Fibroblast of upper back skin (primary cell): Measurements from ENCODE around the gene MACROH2A2.
"Not testable (repeated sequence)": the region's sequence is repeated elsewhere in the genome, so short reads cannot be mapped to it uniquely, and the experiment has no call there.

Source experiments
- DNase-seq: peaks from one replicate; pipeline ENCODE4 v3.0.0-alpha.2; 2013

MACROH2A2 gene

DNA sequence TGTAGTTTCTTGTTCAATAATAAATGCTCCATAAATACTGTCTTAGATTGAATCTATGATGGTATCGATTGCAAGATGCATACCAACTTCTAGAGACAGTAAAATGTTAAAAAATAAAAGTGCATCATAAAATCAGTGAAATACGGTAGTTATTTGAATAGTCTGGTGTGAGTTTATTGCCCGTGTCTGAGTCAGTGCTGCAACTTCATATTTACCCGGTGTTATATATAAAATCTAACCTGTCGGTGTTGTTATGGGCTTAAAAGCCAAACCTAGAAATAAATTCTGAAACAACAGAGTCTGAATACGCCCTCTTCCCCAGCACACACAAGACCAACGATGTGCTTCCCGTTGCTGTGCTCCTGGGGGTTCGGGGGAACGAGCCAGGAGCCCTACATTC, 16.3 kb downstream of the MACROH2A2 start:
- no peak for DNase-seq

DNA sequence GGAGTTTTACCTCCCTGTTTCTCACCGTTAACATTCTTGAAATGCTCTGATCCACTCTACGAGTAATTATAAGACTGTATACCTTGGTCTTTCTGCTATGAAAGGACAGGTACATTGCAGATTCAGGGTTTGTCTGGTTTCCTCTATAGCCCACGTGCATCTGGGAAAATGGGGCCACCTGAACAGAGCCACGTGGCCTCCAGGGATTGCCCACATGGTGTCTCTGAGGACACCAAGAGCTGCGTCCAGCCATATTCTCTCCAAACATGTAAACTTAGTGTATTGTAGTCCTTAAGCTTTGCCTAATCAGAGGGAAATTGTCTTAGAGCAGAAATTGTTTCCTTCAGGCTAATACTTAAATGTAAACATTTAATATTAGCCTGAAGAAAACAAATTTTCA, 16.7 kb downstream of the MACROH2A2 start:
- DNase-seq = no peak

DNA sequence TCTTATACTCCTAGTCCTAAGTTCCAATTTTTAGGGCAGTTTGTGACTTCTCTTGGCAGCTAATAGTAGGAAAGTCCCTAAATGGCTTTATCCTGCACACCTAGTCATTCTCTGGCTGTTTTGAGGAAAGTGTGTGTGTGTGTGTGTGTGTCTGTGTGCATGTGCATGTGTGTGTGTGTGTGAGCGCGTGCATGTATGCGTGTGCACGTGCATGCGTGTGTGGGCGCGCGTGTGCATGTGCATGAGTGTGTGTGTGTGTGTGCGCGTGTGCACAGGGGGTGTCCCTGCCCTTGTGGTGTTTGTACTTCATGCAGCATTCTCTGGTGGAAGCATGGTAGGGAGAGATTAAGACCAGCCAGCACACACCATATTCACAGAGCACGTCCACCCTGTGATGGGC, 18.2 kb downstream of the MACROH2A2 start:
- no peak for DNase-seq

DNA sequence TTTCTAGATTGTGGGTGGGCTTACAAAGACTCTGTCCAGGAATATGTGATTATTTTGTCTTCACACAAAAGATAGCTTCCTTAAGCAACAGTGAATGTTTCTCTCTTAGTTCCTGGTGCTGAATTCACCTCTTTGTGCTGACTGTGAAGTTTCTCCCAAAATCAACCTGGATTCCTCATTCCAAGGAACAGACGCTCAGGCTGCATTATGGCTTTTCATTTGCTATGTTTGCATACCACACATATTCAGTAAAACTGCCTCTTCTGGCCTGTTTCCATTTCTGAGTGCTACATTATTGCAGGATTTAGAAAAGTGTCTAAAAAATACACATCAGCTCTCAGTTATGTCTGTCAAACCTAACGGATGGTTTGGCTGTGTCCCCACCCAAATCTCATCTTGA, 21.5 kb downstream of the MACROH2A2 start:
- peak; percentile 51 for DNase-seq

DNA sequence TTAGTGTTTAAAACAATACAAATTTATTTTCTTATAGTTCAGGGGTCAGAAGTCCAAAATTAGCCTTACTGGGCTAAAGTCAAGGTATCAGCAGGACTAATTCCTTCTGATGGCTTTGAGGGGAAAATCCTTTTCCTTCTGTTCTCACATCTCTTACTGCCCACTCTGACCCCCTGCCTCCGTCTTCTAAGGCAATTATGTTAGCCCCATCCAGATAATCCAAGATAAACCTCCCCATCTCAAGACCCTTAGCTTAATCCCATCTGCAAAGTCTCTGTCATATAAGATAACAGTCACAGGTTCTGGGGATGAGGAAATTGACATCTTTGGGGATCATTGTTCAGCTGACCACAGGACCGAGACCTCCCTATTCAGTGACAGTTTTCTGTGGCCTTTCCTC, 22.3 kb downstream of the MACROH2A2 start:
- no peak for DNase-seq

DNA sequence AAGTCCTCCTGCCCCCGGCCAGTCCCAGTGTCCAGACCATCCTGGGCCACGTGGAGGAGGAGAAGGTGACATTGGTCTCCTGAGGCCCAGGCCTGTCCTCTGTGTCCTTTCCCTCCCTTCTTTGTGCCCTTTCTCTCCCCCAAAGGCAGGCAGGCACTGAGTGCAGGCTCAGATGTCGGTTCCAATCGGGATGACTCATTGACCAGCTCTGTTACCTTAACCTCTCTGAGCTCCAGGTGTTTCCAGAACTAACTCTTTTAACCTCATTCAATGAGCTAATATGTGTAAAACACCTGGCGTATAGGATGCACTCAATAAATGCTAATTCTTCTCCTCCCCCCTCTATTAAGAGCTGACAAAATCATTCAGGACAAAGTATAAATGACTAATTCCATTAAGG, 25.7 kb downstream of the MACROH2A2 start:
- no peak for DNase-seq

DNA sequence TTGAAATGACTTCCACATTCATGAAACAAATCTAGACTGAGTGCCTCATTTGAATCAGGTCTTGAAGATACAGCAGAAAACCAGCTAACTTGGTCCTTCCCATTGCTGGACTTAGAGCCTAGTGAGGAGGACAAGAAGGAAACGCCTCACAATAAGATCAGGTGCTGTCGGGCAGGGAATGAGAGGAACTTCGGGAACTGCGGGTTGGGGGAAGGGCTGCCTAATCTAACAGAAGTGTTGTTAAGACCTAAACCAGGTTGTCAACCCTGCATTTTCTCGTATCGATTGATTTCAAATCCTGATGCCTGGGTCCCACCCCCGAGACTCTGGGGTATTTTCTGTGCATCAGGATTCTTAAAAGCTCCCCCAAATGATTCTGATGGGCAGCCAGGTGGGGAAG, 26.3 kb downstream of the MACROH2A2 start:
- no peak for DNase-seq

DNA sequence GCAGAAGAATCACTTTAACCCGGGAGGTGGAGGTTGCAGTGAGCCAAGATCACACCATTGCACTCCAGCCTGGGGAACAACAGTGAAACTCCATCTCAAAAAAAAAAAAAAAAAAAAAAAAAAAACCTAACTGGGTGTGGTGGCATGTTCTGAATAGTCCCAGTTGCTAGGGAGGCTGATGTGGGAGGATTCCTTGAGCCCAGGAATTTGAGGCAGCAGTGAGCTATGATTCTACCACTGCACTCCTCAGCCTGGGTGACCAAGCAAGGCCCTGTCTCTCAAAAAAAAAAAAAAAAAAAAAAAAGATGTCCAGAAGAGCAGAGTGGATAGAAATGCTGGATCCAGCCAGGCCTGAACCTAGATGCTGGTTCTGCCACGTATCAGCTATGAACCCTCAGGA, 28.1 kb downstream of the MACROH2A2 start:
- DNase-seq = not testable (repeated sequence)

DNA sequence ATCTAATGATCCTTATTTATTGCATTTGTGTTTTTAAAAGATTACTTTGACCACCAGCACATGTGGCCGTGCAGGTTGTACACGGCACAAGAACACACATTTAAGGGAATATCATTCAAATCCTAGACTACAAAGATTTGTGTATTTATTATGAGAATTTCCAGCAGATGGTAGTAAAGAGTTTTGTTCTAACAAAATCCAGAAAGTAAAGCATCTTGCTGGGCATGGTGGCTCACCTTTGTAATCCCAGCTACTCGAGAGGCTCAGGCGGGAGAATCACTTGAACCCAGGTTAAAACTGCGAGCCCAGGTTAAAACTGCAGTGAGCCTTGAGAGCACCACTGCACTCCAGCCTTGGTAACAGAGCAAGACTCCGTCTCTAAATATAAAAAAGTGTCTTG, 31.5 kb downstream of the MACROH2A2 start:
- DNase-seq = peak; percentile 3

DNA sequence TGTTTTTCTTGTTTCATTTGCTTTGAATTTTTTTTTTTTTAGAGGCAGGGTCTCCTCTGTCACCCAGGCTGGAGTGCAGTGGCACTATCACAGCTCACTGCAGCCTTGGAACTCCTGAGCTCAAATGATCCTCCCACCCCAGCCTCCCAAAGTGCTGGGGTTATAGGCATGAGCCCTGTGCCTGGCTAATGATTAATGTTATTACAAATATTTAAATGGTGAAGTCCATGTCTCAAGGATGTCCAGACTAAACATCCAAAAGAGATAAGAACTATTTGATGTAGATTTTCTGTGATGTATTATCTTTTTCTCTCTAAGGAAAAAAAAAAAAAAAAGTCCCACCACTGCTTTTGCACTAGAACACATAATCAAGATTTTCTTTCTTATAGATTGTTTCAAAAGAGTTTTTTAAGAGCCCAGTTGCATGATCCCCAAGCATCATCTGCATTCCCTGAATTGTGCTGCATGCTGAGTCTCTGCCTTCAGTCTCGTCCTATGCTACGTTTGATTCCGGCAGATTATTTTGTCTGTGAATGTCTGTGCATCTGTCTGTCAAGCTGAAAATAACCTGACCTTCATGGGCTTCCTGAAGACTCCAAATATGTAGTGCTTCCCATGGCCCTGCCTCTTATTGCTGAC, 33.4 kb downstream of the MACROH2A2 start:
- DNase-seq = no peak

DNA sequence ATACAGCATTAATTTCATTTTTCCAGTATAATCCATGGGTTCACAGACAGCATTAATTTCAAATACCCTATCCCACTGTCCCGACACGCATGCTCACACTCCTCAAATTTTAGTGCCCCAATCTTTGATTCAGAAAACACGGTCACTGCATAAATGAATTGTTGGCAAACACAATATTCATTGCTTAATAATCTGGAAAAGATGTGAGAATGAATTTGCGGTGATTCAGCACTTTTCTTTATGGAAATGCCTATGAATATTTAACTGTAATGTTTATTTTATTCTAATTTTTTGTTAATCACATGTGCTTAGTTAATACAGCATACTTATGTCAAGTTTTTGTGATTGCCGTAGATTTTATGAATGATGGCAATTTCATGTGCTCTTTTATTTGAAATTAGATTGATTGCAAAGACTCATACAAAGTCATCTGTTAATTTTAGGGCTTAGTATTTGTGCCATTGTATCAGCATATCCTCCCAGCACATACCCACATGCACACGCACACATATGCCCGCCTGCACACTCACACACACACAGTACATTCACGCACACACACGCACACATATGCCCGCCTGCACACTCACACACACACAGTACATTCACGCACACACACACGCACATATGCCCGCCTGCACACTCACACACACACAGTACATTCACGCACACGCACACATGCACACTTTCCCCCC, 35.1 kb downstream of the MACROH2A2 start:
- no peak for DNase-seq

DNA sequence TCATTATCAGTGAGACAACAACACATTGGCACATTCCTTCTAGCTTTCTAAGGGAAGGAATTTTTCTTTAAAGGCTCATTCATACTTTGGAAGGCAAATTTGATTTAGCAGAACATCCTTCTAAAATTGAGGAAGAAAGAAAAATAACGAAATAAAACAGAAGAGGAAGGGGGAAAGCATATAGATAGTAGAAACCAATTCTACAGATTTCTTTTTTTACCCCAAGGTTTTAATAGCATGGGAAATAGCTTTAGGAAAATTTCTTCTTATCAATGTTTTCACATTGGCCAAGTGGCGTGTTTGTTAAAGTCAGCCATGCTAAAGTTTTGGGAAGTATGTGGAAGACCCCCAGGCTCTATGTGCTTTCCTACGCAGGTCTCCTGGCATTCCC, 35.7 kb downstream of the MACROH2A2 start:
- no peak for DNase-seq

DNA sequence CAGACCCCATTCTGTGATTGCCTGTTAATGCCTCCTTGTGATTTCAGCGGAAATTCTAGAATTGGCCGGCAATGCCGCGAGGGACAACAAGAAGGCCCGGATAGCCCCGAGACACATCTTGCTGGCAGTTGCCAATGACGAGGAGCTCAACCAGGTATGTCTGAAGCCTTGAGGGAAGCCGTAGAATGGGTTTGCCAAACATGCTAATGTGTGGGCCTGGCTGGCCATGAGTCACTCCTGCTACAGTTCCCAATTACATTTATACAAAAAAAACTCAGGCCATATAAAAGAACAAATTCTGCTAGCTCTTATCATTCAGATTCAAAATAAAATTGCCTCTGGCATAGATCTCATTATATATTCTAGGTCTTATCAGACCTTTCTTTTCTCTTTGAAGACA, 37.4 kb downstream of the MACROH2A2 start:
- DNase-seq = no peak

DNA sequence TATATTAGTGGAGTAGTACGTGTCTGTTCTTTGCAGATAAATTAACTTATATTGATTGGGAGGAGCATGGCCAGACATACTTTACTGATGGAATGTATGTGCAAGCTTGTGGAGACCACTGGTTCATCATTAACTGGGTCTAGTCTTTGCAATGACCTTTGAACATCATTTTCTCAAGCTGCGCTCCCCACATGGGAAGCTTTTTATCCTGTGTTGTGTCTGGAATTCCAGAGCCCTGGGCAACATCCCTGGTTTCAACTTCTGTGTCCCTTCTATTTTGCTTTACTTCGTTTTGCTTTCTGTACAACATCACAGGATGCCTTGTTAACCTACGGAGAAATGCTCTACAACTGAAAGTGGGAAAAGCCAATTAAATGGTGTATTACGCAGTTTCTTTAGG, 38.3 kb downstream of the MACROH2A2 start:
- no peak for DNase-seq

DNA sequence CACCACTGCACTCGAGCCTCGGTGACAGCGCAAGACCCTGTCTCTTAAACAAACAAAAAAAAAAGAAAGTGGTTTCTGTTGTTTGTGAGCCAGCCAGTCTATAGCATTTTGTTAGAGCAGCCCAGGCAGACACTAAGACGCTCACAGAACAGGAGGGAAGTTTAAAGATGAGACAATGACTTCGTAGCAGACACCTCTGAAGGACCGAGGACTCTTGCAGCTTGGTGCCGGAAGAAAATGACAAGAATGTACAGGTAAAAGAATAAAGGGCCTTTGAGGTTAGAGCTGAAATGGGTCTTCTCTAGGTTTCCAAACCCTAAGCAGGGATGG, 39.7 kb downstream of the MACROH2A2 start:
- DNase-seq = no peak

DNA sequence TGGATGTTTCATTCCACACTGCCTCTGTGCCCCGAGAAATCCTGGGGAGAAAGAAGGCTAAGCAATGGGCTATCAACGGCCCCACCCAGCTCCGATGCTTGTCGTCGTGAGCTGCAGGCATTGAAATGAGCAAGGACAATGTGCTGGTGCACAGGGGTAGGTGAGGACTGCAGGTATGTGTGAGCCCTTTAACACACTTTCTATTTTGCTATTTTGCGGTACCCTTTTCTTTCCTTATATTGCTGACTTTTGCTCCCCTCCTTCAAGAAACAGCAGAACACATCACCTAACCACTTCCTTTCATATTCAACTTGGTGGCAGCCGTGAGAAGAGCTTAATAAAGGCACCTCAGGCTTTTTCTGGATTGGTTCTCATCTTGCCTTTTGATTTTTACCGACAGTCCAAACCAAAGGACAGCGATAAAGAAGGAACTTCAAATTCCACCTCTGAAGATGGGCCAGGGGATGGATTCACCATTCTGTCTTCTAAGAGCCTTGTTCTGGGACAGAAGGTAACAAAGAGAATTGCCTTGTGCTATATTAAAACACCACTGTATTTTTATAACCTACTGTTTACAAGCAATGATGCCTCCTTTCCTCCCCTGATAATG, 40.8 kb downstream of the MACROH2A2 start:
- no peak for DNase-seq

DNA sequence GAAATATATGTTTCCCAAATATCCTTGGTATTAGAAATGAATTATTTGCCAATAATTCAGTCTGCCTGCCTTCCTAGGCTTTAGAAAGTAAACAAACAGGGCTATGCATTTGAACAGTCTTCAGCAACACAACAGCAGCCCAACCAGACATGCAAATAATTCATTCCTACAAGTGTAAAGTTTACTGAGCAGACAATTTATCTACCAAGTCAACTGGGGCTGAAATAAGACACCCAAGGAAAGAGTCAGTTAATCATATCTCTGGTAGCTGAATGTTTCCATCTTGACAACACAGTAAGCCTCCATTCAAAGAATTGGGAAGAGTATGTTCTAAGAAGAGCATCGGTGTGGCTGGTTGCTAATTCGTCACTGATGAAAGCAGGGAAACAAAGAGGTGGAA, 41.6 kb downstream of the MACROH2A2 start:
- no peak for DNase-seq

DNA sequence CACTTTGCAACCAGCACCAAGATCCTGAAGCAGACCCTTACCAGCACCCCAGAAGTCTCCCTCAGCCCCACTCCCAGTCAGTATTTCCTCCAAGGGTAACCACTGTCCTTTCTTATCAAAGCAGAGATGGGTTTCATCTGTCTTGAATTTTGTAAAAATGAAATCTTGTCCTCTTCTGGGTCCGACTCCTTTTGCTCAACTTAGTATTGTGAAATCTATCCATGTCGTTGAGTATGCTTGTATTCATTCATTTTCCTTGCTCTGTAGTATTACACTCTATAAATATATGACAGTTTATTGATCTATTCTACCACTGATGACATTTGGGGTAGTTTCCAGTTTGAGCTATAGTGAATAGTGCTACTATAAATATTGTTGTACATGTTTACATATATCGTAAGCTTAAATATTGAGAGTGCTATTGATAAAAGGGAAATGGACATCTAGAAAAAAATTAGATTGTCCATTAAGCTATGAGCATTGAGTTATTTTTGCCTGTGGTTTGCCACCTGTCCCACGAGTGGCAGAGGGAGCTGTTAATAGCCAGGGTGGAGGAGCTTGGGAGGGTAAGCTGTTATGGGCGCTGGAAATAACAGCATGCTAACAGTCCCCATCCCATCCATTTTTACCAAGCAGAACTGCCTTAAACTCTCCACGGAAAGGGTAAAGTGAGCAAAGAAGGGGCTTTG, 43.5 kb downstream of the MACROH2A2 start:
- no peak for DNase-seq

DNA sequence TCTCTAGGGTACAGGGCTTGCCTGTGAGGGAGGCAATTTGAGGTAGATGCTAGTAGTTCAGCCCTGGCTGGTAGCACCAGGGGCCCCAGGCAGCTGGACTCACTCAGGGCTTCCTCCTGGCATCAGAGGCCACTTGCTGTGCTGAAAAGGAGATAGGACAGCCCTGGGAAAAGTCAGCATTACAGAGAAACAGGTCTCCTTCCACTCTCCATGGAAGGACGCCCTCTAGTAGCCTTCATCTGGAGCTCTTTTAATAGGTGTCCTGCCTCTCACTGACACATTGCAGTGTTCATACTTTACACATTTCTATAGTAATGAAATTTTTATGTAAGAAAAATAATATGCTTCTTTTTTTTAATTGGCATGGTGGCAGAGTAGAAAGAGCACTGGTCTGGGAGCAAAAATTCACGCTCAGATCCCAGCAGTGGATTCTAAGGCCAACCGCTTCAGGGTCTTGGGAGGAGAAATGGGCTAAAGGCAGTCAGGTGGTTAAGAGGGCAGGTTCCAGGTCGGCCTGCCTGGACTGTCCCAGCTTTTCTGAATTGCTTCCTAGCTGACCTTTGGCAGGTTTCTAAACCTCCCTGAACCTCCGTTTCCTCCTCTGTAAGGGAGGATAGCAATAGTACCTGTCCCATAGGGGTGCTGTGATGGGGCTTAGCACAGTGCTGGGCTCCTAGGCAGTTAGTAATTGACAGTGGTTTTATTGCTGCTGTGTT, 44.2 kb downstream of the MACROH2A2 start:
- DNase-seq = no peak

DNA sequence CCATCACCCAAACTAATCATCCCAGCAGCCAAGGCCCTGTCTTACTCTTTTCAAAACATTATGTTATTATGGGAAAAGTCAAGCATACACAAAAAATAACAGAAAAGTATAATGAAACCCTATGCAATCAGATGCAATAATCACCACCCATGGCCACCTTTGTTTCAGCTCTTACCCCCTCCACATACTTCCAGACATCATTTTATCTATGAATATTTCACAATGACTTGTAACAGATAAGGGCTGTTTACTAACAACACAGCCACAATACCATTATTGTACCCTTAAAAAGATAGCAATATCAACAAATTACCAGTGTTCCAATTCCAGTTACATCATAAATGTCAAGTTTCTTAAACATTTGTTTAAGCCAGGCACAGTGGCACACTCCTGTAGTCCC, 44.8 kb downstream of the MACROH2A2 start:
- DNase-seq = no peak

DNA sequence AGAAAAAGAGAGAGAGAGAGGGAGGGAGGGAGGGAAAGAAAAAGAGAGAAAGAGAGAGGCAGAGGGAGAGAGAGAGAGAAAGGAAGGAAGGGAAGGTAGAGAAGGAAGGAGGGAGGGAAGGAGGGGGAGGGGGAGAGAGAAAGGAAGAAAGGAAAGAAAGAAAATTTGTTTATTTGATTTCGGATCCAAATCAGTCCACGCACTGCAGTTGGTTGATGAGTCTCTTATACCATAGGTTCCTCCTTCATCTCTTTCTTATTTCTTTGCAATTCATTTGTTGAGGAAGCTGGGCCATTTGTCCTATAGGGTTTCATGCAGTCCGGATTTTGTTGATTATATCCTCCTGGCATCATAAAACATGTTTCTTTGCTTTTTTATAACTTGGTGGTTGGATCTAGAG, 45.6 kb downstream of the MACROH2A2 start:
- no peak for DNase-seq

DNA sequence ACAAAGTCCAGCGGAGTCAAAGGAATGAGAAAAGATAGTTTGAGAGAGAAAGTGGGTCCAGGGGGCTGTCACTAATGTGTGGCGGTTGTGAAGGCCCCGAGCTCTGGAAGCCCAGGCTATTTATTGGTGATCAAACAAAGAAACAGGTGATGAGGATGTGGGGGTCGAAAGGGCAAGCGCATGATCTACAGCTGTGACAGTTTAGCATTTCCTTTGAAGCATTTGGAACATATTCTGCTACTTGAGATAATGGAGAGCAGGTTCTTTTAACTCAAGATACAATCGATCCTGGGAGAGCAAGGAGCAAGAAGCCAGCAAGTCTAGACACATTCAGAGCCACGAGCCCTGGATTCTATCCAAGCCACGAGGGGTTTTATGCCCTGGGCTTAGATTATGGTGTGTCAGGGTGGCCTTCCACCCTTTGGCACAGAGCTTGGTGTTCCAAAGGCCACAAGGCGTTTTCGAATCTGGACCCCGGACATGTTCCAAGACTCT, 48.5 kb downstream of the MACROH2A2 start:
- not testable (repeated sequence) for DNase-seq

DNA sequence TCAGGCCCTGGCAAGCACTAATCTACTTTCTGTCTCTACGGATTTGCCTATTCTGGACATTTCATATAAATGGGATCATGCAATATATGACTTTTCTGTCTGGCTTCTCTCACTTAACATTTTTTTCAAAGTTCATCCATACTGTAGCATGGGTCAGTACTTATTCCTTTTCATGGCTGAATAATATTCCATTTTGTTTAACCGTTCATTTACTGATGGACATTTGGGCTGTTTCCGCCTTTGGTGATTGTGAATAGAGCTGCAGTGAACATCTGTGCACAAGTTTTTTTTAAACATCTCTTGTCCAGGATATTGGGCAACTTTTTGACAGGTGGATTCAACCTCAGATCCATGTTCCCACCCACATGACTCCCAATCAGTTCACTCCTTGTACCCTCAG, 49.0 kb downstream of the MACROH2A2 start:
- no peak for DNase-seq
